NCI-H2171 (cell line): ENCODE measurements around the gene ROPN1B.
A peak's percentile ranks its signal among the peaks of the same experiment; 100 is the strongest.

Experiments
- DNase-seq: peaks from one replicate; lab custom pipeline; 2025; lab: John Stamatoyannopoulos, UW

Gene ROPN1B

DNA sequence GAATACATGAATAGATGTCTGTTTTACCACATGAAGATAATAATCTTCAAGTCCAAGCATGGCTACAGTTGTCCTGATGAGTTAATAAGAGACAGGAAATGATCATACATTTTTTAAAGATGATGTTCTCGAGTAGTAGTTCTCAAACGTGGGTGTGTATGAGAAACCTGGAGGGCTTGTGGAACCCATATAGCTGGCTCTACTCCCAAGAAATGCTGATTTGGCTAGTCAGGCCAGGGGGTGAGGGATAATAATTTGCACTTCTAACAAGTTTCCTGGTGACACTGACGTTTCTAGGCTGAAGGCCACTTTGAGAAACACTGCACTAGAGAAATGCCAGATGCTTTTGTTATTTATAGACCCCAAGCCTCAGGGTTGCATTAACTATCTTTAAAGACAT is 37.0 kb downstream of the ROPN1B start:
- no peak for DNase-seq

DNA sequence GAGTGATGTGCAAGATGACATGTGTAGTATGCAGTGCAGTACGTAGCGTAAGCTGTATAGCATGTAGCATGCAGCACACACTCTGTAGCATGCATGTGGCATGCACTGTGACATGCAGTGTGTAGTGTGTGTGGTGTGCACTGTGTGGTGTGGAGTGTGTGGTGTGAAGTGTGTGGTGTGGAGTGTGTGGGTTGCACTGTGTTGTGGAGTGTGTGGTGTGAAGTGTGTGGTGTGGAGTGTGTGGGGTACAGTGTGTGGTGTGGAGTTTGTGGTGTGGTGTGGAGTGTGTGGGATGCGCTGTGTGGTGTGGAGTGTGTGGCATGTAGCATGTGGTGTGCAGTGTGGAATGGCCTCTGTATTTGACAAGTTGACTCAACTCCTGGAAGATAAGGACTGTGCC is 39.2 kb downstream of the ROPN1B start:
- no peak for DNase-seq

DNA sequence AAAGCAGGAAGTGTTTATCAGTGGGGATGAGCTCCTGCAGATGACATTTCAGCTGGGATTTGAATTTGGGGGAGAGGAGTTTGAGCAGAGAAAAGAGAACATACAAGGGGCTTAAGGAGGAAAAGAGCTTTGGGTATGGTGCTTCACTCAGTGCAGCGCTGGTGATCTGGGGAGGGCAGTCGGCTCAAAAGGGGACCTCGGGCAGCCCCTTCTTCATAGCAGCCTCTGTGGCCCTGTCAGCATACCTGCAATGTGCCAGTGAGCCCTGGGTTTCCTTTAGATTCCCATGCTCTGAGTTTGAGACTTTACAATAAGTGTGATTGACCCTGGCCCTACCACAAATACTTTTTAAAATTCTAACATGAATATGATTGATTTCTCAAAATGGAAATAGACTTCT is 40.2 kb downstream of the ROPN1B start:
- DNase-seq = no peak

DNA sequence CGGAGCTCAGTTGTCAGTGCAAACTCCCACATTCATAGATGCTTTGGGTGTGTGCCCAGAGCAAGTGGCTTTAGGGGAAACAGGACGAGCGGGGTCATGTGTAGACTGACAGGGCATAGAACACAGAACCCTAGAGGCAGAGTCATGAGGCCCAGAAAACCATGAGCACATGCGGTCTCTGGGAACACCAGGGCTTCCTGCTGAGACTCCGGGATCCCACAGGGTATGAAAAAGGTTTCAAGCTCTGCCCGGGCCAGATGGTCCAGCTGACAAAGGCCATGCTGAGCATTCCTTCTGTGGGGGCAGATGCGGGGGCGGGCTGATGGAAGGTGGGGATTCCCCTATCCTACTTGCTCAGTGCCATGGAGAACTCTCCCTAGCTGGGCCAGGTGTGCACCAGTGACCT is 44.8 kb downstream of the ROPN1B start:
- peak; percentile 35 for DNase-seq

DNA sequence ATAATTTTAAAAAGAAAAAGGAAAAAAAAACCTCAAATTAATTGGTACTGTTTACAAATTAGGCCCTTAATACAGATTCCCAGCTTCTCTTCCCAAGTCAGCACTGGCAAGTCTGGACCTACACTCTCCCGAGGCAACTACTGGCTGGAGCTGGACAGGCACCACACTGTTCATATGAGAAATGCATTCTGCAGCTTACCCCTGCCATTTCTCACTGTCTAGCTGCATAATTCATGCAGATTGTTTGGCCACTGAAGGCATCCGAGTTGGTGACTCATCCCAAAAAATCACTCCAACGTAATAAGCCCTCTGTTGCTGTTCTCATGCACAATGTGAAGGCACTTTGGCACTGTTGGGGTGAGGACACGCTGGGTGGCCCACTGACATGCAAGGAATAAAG is 45.3 kb downstream of the ROPN1B start:
- no peak for DNase-seq

DNA sequence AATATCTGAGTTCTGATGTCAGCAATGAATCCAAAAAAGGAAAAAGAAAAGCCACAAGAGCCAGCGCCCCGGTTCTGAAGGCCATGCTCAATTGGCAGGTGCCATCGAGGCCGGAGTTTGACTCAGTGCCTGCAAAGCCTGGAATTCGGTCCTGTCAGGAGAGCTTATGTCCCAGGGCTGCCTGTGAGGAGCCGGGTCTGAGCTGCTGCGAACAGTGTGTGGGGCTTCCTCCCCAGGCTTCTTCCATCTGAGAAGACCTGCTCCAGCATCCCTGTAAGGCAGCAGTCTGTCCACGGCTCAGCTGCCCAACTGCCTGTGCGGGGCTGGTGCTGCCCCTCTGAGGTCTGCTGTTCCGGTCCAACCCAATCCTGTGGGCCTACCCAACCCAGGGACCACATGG is 46.1 kb downstream of the ROPN1B start:
- no peak for DNase-seq

DNA sequence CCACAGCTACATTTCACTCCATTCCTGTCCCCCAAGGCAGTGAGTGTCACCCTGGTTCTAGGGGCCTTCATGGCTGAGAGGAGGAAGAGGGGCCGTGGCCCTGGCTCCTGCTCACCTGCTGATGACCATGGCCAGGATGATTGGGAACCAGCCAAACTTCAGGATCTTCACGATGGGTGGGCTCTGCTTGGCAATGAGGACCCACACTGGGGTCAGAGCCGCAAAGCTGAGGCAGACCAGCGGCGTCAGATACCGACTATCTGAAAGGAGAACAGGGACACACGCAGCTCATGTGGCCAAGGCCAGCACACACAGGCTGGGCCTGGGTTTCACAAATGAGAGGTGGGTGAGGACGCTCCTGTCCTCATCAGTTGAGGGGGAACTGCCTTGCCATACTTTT is 47.6 kb downstream of the ROPN1B start:
- DNase-seq = no peak

DNA sequence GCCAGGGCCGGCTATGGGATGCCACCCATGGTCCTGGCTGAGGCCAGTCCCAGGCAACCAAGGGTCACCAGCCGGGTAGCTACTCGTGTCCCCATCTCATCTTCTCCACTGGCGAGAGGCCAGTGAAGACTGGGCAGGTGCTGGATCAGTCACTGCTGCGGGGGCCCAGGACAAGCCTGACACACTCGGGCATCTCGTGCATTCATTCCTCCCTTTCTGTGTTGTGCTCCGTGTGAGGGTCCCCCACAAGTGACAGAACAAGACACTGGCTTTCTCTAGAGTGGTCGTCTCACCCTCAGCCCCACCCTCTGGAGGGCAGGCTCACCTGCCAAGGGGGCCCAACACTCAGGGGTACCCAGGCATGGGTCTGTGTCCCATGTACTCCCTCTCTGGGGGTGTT is 48.4 kb downstream of the ROPN1B start:
- no peak for DNase-seq

DNA sequence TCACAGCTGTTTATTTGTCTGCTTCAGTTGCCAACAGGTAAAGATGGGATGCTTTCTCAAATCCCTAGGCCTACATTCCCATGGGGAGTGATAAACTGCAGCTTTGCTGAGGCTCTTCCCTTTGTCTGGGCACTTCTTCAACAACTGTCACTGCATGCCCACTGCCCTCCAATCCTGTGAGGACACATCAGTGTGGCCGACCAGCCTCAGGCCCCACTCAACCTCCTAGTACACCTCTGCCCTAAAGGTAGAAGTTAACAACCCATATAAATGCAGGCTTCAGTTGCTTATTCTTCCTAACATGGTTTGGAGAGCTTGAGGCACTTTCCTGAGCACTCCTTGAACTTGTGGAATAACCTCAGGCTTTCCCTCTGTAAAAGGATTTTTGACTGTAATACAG is 49.6 kb downstream of the ROPN1B start:
- no peak for DNase-seq

DNA sequence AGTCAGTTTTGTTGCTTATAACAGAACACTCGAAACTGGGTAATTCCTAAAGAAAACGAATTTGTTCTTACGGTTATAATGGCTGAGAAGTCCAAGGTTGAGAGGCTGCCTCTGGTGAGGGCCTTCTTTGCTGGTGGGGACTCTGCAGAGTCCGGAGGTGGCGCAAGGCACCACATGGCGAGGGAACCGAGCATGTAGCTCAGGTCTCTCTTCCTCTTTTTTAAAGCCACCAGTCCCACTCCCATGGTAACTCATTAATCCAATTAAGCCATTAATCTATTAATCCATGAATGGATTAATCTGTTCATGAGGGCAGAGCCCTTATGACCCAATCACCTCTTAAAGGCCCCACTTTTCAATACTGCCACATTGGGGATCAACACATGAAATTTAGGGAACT is 50.0 kb downstream of the ROPN1B start:
- DNase-seq = no peak

DNA sequence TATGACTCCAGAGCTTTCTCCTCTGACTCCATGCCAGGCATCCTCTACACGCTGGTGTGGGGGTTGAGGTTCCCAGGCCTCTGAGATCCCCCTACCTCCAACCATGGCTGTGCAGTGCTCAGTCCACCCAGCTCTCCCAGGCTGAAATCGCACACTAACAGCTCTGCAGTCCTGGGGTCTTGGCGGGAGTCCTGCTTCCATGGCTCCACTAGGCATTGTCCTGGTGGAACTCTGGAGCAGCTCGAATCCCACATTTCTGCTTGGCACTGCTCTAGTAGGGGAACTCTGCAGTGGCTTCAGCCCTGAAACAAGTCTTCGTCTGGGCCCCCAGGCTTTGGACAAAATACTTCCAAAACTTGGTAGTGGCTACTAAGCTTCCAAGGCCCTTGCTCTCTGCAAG is 50.7 kb downstream of the ROPN1B start:
- DNase-seq = no peak

DNA sequence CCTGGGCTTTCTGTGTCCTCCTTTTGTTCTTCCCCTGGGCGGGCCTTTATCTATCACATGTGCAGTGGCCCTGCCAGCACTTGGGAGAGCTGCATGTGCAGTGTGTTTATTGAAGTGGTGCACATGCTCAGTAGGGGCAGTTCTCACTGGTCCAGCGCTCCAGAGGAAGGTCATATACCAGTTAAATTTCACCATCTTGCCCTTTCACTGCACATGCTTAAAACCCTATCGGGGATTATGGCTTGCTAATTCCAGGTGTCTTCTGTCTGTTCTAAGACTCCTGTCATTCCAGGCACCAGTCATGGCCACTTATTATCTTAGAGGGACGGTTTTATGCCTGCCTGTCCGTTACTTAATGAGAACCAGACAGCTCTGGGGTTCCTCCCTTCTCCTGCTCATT is 52.2 kb downstream of the ROPN1B start:
- DNase-seq = no peak

DNA sequence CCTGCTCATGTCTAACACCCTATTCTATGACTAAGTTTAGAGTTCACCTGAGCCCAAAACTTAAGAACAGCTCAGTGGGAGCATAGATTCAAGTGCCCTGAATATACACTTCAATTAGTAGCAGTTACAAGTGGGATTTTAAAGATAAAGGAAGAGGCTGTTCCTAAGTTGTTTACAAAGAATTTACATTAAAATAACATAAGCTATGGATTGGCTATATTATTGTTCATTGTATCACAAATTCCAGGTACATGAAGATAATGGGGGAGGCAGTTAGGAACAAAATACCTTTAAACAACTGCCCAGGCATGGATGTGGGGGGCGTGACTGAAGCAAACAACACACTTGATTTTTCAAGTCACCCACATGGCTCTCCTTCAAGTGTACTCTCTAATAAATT is 52.7 kb downstream of the ROPN1B start:
- DNase-seq = no peak

DNA sequence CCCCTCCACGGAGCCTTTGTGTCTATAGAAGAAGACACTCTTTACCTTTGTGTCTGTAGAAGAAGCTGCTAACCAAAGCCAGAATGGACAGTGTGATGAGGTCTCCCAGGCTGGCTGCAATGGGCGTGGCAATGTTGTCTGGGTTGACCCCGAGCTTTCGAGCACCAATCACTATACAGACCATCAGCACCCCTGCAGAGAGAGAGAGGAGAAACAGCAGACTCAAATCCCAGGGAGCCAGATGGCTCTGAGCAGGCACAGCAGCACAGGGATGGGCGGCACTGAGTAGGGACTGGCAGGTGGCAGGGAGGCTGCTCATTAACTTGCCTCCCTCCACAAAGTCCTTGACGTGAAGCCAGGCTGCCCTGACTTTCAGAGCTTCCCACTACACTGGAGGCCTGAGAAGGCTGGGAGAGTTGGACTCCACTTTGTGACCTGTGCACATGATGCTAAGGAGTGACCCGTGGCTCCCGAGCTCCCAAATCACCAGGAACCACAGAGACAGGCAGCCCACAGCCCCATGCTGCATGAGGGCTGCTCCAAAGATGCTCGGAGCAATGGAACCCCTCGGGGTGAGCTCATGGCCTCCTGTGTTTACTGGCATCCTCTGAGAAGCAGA is 53.9 kb downstream of the ROPN1B start:
- DNase-seq = peak; percentile 44

DNA sequence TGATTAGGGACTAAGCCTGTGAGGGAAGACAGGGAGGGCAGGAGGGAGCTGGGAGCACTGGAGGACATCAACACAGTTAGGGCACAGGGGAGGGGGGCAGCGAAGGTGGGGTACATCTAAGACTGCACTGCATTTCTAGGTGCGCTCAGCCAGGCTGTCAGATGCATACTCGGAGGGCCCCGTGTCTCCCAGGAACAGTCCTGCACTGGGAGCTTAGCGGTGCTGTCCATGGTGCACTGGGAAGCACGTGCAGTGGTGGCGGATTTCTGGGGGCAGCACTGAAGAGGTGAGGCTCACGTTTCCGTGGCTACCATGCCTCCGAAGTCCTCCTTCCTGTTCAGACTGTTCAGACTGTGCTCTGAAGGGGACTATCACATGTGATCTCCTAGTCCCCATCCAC is 54.4 kb downstream of the ROPN1B start:
- DNase-seq = no peak

DNA sequence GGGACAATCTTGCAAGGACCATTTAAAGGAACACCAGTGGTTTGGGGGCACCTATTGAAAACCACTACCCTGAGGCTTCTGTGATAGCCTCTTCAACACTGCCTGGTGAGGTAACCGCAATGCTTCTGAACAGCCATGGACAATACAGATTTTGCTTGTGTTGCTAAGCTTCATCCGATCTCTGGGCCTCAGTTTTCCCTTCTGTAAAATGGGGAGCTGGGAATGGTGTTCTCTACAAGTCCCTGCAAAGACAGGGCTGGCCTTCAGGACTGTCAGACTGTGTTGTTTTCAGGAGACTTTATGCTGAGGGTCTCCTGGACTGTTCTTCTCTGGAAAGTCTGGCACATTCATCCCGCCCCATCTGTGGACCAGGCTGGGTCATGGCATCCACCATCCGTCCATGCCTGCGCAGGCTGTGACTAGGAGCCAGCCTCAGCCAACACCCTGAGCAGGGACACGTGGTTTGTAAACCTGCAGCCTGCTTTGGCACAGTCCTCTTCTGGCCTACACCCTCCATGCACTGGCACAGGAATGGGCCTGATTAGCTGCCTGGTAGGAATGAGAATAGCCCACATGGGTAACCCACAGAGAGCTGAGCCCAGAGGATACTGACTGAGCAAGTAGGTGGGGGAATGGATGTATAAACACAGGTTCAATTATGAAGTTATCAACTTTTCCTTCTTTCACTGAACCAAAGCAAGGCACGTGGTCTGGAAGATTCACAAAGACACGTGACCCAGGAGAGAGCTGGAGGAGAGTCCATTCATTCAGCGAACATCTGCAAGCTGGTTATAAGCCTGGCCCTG is 55.3 kb downstream of the ROPN1B start:
- DNase-seq = no peak

DNA sequence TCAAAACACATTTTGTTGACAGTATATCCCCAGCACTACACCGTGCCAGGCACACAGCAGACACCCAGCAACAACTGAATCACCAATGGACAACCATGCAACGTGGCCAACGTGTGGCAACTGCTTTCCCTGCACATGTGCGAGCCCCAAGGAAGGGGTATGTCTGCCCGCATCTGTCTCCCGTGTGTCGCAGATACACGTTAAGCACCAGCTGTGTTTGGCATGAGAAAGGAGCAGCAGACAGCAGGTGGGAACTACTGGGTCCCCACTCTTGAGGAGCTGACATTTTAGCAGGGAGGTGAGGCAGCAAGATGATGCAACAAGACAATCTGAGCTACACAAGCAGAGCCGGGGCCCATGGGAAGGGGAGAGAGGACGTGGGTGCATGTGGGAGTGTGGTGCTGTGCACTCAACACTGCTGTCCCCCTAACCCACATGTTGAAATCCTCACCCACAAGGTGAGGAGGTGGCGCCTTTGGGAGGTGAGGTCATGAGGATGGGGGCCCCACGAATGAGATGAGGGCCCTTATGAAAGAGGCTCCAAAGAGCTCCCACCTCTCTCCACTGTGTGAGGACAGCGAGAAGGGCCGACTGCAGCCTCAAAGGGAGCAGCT is 56.2 kb downstream of the ROPN1B start:
- no peak for DNase-seq

DNA sequence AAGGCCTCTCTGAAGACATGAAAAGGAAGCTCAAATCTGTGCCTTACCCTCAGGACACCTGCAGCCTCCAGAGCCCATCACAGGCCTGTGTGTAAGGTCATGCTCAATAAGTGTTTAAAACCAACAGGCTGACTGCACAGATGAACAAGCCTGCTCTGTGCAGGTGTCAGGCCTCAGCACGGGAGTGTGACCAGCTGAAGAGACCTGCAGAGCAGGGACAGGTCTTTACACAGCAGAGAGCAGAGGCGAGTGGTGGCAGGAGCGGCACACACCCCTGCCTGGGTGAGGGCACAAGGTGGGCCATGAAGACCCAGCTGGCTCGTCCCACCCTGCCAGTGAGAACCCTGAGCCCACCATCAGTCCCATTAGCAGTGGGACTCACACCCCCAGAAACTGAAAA is 56.9 kb downstream of the ROPN1B start:
- DNase-seq = no peak

DNA sequence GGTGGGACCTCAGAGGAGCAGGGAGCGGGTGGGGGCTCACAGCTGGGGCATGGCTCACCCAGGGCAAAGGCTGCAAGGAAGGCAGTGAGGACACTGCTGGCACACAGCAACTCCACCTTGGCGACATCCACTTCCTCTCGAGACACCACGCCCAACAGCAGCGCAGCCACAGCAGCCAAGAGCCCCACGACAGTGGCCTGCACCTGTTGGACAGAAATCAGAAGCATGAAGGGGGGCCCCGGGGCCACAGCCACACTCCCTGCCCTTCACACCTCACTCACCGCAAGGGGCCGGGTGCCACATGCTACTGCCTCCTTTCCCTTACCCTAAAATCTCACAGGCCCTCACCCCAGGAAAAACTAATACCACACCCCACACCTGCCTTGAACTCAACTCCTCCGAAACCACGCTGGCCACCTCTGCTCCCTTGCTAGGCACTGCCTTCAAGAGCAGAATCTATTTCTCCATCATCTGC is 57.3 kb downstream of the ROPN1B start:
- no peak for DNase-seq

DNA sequence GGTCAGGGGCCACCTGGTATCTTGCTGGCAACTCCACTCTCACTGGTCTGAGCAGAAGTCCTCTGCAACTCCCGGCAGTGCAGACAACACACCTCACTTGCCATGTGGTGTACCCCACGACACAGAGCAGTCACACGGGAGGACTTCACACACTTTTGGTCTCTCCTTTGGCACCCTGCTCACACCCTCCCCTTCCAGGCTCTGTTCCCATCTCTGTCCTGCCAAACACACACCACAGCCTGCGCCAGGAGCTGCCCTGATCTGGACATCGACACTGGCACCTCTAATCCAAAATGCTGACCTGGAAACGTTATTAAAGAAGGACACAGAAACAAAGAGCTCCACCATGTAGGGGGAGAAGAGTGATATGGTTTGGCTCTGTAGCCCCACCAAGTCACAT is 57.8 kb downstream of the ROPN1B start:
- no peak for DNase-seq

DNA sequence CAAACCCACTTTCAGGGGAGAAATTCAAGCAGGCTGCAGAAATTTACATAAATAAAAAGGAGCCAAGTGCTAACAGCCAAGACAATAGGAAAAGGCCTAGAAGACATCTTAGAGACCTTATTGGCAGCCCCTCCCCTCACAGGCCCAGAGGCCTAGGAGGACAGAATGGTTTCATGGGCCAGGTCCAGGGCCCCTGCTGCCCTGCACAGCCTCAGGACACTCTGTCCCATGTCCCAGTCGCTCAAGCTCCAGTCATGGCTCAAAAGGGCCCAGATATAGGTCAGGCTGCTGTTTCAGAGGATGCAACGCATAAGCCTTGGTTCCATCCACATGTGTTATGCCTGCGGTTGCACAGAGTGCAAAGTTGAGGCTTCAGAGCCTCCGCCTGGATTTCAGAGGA is 59.1 kb downstream of the ROPN1B start:
- DNase-seq = no peak

DNA sequence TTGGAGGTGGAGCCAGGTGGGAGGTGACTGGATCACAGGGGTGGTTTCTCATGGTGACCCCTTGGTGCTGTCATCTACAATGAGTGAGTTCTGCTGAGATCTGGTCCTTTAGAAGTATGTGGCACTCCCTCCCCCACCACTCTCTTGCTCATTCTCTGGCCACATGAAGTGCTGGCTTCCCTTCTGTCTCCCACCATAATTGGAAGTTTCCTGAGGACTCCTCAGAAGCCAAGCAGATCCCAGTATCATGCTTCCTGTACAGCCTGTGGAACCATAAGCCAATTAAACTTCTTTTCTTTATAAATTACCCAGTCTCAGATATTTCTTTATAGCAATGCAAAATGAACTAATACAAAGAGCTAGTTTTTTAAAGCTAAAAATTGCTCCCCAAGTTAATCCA is 60.3 kb downstream of the ROPN1B start:
- no peak for DNase-seq

DNA sequence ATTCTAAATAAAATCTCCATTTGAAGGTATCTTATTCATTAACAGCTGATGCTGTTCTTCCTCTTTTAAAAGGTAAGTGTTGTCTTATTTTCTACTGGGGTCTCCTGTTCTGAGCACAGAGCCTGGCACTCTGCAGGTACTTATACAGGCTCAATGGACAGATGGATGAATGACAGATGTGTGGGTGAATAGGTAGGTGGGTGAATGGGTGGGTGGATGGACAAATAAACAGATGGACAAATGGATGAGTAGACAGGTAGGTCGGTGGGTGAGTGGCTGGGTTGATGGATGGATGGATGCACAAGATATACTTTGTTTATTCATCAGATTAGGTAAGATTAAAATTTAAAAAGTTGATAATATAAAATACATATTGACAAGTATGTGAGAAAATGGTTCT is 61.5 kb downstream of the ROPN1B start:
- DNase-seq = no peak
